ENCODE results near the gene PDE6A.
"Not testable (repeated sequence)": the region's sequence is repeated elsewhere in the genome, so short reads cannot be mapped to it uniquely, and the experiment has no call there.

The PDE6A gene

DNA sequence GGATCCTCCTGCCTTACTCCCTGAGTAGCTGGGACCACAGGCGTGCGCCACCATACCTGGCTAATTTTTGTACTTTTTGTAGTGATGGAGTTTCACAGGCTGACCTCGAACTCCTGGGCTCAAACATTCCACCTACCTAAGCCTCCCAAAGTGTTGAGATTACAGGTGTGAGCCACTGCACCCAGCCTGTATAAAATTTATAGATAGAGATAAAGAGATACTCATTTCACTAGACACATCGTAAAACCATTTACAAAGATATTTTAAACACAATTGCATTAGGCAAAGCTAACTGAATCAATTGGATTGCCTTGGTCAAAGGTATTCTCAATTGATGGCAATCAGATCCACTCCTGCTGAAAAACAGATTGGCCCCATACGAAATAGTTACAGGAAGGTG lies 52.0 kb downstream of the PDE6A start:
- DNase-seq: no peak

DNA sequence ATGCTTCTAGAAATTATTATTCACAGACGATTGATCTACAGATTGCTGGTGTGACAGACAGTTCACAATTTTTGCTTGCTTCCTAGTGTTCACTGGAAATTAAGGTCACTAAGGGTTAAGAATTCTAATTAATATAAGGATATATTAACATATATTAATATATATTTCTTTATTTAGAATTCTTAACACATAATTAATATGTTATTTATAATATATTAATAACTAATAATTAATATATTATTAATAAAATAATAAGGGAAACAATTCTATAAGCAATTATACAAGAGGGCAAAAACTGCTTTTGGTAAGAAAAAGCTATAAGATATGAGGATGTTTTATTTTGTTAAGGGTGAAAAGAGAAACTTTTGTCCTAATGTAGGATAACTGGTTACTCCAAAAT lies 56.3 kb downstream of the PDE6A start:
- DNase-seq: no peak

DNA sequence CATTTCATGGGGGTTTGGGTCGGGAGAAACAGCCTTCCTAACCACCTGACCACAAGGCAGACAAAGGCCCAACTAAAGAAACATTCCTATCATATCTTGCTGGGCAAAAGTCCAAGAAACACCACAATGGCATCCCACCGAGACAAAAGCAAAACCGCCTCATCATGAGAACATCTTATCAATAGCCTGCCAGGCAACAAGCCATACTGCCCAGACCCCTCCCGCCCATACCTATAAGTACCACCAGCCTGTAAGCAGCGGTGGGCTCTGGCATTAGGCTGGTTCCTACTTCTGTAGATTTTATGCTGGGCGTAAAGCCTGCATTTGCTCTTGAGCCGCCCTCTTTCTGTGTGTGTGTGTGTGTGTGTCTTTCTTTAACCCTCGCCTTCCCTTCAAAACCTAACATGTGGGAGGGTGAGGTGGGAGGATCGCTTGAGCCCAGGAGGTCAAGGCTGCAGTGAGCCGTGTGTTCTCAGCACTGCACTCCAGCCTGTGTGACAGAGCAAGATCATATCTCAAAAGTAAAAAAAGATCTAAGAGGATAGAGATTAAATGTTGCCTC lies 56.9 kb downstream of the PDE6A start:
- DNase-seq: no peak

DNA sequence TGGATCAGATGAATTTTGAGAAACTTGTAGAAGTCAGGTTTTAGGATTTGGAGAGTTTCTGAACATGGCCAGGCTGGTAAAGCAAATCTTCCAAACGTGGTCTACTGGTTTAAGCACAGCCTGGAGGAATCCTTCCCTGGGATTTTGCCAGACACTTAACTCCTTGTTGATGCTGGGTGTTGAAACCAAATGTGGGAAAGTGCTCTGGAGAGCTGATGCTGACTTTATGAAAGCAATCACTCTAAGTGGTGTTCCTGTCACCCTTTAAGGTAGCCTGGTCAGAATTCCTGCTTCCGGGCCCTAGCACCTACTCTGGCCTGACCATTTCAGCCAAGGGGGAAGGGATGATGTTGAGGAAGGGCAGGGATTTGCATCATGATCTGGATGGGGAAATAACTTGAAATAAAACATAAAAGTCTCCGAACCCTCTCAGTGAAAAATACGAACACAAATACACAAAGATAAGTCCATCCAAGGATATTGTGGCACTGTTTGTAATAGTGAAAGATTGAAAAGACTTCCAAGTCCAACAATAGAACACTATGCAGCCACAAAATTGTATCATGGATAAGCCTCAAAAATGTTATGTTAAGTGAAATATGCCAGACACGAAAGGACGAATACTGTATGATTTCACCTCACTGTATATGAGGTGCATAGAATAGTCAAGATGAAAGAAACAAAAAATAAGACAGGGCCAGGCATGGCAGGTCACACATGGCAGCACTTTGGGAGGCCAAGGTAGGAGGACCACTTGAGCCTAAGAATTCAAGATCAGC lies 57.7 kb downstream of the PDE6A start:
- DNase-seq: no peak

DNA sequence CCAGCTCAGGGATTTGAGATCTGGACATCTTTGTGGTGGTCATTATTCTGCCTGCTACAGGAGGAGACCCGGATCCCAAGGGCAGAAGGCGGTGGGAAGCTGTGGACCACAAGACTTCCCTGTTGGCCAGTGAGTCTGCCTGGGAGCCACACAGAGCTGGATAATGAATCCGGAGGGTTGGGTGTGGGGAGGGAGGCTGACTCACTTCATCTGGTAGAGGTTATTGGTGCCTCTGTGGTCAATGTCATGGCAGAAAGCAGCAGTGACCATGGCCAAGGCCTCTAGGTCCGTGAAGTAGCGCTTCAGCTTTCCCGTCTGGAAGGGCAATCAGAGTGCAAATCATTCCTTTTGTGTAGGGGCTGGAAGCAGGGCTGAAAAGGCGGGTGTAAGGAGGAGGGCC lies 58.5 kb downstream of the PDE6A start:
- DNase-seq: no peak

DNA sequence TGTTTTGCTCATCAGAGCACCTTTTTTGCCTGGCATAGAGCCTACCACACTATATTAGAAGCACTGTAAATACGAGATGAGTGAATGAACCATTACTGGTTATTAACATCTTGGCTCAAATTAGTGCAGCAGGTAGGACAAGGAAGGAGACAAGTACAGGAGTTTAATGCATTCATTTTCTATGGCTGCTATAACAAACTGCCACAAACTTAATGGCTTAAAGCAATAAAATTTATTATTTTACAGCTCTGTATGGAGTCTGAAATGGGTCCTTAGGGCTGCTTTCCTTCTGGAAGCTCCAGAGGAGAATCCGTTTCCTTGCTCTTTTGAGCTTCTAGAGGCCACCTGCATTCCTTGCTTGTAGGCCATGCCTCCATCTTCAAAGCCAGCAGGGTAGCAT lies 59.1 kb downstream of the PDE6A start:
- no peak for DNase-seq

DNA sequence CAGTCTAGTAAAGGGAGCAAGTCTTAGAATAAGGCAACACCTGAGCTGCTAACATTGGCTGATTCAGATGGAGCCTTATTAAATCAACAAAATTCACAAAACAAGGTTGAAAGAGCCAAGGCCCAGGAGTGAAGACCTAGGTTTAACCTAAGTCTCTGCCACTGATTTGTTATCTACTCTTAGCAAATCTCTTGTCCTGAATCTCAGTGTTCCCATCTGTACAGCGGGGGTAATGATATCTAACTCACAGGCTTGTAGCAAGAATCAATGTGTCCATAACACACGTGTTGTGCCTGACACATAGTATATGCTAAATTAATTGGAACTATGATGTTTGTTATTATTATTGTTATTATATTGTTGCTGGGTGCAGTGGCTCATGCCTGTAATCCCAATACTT lies 61.0 kb downstream of the PDE6A start:
- no peak for DNase-seq

DNA sequence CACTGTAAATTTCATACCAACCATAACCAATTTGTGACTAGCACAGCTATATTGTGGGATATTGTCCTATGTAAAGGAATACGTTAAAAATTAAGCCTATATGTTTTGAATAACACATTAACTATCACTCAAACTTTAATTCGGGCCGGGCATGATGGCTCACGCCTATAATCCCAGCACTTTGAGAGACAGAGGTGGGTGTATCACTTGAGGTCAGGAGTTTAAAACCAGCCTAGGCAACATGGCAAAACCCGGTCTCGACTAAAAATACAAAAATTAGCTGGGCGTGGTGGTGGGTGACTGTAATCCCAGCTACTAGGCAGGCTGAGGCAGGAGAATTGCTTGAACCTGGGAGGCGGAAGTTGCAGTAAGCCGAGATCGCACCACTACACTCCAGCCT lies 62.0 kb downstream of the PDE6A start:
- DNase-seq: not testable (repeated sequence)

DNA sequence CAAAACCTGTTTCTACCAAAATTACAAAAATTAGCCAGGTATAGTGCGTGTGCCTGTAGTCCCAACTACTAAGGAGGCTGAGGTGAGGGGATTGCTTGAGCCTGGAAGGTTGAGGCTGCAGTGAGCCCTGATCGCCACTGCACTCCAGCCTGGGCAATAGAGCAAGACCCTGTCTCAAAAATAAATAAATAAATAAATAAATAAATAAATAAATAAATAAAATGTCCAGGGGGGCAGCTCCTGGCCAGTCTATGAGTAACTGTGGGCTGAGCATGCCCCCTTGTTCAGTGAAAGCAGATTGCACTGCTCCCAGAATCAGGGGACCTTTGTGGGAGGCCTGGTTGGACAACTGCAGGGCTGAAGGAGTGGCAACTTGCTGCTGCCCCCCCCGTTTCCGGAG lies 62.7 kb downstream of the PDE6A start:
- no peak for DNase-seq

DNA sequence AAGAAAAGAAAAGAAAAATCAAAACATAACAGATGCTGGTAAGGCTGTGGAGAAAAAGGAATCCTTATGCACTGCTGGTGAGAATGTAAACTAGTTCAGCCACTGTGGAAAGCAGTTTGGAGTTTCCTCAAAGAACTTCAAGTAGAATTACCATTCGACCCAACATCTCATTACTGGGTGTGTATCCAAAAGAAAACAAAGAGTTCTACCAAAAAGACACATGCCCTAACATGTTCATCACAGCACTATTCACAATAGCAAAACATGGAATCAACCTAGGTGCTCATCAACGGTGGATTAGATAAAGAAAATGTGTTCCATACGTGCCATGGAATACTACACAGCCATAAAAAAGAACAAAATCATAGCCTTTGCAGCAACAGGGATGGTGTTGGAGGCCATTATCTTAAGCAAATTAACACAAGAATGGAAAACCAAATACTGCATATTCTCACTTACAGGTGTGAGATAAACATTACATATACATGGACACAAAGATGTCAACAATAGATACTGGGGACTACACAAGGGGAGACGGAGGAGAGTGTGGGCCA lies 63.4 kb downstream of the PDE6A start:
- no peak for DNase-seq

DNA sequence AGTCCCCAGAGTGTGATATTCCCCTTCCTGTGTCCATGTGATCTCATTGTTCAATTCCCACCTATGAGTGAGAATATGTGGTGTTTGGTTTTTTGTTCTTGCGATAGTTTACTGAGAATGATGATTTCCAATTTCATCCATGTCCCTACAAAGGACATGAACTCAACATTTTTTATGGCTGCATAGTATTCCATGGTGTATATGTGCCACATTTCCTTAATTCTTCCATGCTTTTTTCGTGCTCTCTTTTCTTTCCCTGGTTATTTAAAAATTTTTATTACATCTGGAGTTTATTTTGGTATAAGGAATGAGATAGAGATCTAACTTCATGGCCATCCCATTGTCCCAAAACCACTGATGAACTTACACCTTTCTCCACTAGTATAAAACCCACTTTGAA lies 65.0 kb downstream of the PDE6A start:
- not testable (repeated sequence) for DNase-seq

DNA sequence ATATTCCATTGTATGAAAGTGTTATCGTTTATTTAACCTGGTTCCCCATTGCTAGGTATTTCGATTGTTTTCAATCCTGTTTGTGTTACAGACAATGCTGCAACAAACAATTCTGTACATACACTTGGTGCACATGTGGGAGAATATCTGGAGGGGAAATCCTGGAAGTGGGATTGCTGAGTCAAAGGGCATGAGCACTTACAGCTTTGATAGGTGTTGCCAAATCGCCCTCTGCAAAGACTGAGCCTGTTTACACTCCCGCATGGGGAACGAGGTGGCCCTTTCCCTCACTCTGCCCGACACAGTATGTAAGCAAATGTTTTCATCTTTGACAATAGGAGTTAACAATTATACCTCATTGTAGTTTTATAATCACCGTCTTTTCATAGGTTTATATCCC lies 66.2 kb downstream of the PDE6A start:
- DNase-seq: no peak

DNA sequence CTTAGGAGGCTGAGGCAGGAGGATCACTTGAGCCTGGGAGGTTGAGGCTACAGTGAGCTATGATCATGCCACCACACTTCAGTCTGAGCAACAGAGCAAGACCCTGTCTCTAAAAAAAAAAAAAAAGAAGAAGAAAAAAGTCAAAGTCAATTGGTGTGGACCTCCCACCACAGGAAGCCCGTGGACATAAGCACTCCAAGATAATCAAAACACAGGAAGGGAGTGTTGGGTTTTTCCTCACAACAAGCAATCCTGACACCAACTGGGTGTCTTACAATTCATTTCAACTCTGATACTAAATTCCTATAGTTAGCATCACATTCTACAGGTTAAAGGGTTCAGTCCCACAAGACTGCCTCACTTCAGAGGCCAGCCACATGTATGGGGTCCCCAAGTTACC lies 70.7 kb downstream of the PDE6A start:
- no peak for DNase-seq

DNA sequence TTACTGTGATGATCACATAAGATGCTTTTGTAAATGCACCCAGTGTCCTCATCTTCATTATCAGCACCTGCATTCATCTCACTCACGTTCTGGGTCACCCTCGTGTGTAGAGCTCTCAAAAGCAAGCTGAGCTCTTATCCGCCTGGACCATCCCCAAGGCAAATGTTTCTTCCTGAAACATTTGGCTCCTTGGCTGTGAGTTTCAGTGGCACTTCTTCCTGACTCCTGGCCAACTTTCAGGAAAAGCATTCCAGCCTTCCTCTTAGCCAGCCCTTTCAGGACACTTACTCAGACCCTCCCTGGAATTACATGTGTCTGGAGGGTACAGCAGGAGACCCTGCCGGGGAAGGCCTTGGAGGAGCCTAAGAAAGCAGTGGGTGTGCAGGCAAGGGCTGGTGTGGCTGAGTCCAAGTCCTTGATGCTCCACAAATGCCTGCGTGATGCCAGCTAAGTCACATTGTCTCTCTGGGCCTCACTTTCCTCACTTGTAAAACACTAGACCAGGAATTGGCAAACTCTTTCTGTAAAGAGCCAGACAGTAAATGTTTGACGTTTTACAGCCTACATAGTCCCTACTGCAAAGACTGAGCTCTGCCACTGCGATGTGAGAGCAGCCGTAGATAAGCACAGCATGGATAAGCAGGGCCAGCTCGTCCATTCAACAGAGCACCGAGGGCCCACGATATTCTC lies 72.1 kb downstream of the PDE6A start:
- no peak for DNase-seq

DNA sequence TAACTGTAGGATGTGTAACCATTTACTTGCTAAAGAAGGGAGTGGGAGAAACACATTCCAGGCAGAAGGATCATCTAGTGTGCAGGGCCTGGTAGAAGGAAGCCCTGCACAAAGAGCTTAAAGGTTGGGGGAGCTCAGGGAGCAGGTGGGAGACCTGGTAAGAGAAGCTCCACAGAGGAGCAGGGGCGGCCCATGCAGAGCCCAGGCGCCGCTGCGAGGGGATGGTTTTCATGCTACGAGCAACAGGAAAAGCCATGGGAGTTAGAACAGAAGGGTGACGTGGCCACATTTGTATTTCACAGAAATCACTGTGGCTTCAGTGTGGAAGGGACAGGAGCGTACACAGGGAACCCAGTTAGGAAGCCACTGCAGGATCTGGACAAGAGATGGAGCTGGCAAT lies 73.1 kb downstream of the PDE6A start:
- DNase-seq: no peak

DNA sequence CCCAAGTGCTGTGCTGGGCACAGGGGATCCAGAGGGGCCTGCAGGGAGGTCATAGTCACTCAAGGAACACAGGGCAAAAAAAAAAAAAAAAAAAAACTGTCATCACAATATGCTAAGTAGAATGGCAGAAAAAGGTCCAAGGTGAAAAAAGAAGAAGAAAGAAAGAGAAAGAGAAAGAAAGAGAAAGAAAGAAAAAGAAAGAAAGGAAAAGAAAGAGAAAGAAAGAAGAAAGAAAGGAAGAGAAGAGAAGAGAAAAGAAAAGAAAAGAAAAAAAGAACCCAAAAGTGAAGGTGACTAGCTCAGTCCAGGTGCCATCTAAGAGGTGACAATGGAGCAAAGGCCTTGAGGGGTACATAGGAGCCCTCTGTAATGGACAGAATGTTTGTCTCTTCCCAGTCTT lies 73.9 kb downstream of the PDE6A start:
- no peak for DNase-seq

DNA sequence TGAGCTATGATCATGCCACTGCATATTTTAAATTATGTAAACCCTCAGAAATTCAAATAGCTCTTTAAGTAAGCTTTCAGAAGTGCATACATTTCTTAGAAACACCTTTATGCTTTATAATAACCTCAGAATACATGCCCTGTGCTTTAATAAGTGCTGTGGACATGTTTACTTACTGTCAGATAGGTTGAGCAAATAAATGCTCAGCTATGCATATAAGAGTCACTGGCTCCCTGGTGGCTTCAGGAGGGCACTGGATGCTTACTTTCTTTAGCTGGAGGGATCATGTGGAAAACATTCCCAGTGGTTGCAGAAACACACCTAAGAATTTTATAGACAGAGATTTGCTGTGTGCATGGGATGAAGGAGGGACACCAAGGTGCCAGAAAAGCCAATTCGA lies 74.4 kb downstream of the PDE6A start:
- no peak for DNase-seq

DNA sequence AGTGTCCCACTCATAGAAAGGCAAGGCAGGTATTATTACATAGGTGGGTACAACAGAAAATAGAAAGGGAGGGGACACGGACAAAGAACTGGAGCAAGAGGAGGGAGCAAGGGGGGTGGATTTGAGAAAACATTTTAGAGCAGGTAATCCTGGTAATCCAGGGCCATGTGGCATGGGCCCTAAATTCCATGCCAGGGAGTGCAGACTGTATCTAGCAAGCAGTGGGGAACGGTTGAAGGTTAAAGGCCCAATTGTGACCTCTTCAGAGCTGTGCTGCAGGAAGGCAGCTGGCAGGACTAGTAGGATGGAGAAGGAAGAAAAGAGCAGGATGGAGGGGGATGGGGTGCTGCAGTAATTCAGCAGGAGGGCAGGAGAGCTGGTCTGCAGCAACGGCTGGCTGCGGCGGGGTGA lies 75.2 kb downstream of the PDE6A start:
- DNase-seq: no peak

DNA sequence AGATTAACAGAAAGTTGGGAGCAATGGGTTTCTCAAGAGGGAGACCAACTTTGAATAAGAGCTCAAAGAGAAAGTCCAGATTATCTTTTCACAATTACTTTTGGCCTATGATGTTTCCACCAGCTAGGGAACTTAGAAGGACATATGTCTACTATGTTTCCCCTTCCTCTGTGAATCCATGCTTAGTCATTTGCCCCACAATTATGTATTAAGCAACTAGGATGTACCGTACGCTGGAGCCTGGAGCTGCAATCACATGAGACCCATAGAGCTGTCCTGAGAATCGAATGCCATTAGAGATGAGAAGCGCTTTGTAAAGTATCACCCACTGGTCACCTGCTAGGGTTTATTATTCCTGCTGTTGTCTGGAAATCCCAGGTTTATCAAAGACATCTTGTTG lies 78.8 kb downstream of the PDE6A start:
- no peak for DNase-seq

DNA sequence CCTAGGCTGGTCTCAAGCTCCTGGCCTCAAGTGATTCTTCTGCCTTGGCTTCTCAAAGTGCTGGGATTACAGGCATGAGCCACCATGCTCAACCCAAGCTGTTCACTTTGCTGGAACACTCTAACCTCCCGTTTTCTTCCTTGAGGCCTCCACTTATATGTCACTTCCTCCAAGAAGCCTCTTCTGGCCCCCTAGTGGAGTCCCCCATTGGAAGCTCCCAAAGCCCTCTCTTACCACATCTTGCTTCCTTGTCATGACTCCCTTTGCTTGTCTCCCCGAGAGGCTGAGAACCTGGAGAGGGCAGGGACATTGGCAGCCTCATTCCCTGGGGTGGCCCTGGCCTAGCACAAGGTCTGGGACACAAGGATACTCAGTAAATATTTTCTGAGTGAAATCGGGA lies 80.8 kb downstream of the PDE6A start:
- no peak for DNase-seq

DNA sequence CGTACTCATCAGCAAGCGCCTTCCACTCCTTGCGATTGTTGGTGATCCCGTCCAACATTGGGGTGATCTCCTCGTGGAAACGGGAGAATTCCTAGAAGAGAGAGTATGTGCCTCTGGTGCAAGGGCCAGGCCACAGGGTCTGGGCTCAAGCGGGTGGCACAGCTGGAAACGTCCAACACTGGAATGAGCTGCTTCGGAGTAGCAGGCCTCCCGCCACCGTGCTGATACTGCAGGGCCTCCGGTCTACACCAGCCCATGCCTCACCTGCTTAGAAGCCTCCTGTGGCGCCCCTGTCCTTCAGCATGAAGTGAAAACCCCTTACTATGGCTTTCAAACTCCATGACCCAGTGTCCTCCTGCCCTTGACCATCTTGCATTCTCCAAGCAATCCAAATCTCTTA lies 81.4 kb downstream of the PDE6A start:
- DNase-seq: no peak

DNA sequence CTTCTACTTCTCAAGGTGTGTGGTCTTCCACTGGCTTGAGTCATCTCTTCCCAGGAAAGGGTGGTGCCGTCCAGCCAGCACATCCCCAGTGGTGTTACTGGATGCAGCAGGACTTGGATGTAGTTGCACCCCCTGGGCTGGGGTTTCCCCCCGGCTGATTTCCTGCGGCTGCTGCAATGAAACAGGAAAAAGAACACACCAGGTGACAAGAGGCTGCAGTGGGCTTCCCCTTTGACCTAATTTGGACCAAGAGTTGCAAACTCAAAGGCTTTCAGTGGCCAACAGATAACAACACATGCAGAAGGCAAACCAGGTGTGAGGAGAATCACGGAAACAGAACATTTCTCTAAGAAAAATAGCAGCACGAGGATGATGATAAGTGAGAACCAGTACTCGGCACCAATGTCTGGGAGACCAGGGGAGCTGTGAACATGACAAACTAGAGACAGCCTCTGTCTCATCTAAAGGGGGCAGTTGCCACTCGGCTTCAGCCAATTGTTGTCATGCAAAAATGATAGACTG lies 83.7 kb downstream of the PDE6A start:
- no peak for DNase-seq

DNA sequence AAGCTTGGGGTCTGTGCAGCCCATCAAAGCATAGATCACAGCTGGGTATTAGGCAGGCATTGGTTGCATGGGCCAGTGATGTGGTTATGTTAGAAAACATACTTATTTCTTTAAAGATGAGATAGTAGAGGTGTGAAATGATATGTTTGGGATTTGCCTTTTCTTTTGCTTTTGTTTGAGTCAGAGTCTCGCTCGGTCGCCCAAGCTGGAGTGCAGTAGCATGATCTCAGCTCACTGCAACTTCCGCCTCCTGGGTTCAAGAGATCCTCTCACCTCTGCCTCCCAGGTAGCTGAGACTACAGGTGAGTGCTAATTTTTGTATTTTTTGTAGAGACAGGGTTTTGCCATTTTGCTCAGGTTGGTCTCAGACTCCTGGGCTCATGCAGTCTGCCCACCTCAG lies 84.8 kb downstream of the PDE6A start:
- DNase-seq: no peak

DNA sequence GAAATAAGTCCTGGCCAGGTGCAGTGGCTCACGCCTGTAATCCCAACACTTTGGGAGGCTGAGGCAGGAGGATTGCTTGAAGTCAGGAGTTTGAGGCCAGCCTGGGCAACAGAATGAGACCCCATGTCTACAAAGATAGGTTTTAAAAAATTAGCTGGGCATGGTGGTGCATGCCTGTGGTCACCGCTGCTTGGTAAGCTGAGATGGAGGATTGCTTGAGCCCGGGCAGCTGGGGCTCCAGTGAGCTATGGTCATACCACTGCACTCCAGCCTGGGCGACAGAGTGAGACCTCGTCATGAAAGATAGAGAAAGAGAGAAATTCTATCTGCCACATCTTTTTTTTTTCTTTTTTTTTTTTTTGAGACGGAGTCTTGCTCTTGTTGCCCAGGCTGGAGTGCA lies 86.1 kb downstream of the PDE6A start:
- not testable (repeated sequence) for DNase-seq
